Measurements from ENCODE around the gene KCTD3.

GRCh38 chr1:215648957-215649356, 81.9 kb downstream of the KCTD3 start:
- TF ChIP-seq, protein P1, sequence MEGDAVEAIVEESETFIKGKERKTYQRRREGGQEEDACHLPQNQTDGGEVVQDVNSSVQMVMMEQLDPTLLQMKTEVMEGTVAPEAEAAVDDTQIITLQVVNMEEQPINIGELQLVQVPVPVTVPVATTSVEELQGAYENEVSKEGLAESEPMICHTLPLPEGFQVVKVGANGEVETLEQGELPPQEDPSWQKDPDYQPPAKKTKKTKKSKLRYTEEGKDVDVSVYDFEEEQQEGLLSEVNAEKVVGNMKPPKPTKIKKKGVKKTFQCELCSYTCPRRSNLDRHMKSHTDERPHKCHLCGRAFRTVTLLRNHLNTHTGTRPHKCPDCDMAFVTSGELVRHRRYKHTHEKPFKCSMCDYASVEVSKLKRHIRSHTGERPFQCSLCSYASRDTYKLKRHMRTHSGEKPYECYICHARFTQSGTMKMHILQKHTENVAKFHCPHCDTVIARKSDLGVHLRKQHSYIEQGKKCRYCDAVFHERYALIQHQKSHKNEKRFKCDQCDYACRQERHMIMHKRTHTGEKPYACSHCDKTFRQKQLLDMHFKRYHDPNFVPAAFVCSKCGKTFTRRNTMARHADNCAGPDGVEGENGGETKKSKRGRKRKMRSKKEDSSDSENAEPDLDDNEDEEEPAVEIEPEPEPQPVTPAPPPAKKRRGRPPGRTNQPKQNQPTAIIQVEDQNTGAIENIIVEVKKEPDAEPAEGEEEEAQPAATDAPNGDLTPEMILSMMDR (IDR thresholded peaks at IDR 0.05): no peak
- TF ChIP-seq REST (IDR thresholded peaks at IDR 0.05; ENCODE audit: insufficient read depth in 1 of 2, low read depth in 2 of 2, low read length in 1 of 2) (no peak), SIN3A (IDR thresholded peaks at IDR 0.05; ENCODE audit: borderline replicate concordance, insufficient read depth, low read depth, low read length) (no peak)
